Measurements from ENCODE around the gene CHCHD1. TPM values are rescaled to one million over a fixed set of nuclear protein-coding genes. Genes with fewer than 3 reads are reported as not detected.

Gene CHCHD1
- total RNA-seq (2014; rRNA removed) (199 and 238 TPM in 2 replicates), Bru-seq, nascent RNA (percentile 98 among the genes with signal in this experiment), BruChase-seq, experiment 1, labeled RNA remaining after a 6-hour chase (percentile 99 among the genes with signal in this experiment), BruChase-seq, experiment 2, labeled RNA remaining after a 2-hour chase (percentile 98 among the genes with signal in this experiment)
- long read RNA-seq, transcript CHCHD1-201 (3 exons, 835 nt) = major isoform, 104 of 142 reads
- long read RNA-seq, partial matches to known transcripts = 13 of 142 reads
- long read RNA-seq, other reads (novel, unspliced or antisense) = 22 of 142 reads

GRCh38 chr10:73781879-73782748, at the start of gene CHCHD1:
TSS of gene CHCHD1 (plus strand) at chr10:73782048. CDS start at chr10:73782076, 28 bp downstream.
- Histone ChIP-seq H3K79me2 (ENCODE audit: low read length) (peaks cover 91% of the 10 kb centered on the region), H3K27me3 (ENCODE audit: low read length) (no peaks in the 10 kb centered on the region), H3K4me3 (ENCODE audit: low read length) (peak within 1 kb of the TSS; percentile 66), H3K9ac (ENCODE audit: low read length) (peak within 1 kb of the TSS; percentile 81), H4K20me1 (ENCODE audit: low read length) (0 out of 2 replicates have a peak, but pooled peaks cover 12% of the 10 kb centered on the region), H3K9me3 (ENCODE audit: low read length) (no peaks in the 10 kb centered on the region), H2AFZ (ENCODE audit: low read length) (peak within 1 kb of the TSS; percentile 78), H3K27ac (ENCODE audit: low read length) (peak within 1 kb of the TSS; percentile 42), H3F3A (ENCODE audit: low read length, unreplicated experiment) (peaks cover 14% of the 10 kb centered on the region), H3K4me2 (ENCODE audit: low read length) (peak within 1 kb of the TSS; percentile 86), H3K4me1 (ENCODE audit: insufficient read depth, low read length) (peaks cover 42% of the 10 kb centered on the region), H3K36me3 (ENCODE audit: low read depth, low read length) (peaks cover 15% of the 10 kb centered on the region), H3K9me2 (replicated peaks; ENCODE audit: low read length) (no peaks in the 10 kb centered on the region)
- POLR2A ChIA-PET (ENCODE audit: unreplicated experiment) = interaction anchor here (0.6 to 1.7 kb wide), 10 partner anchors 9 to 205 kb away, joined by 3 to 13 read pairs (median 4); a partner anchor contains a TSS
- intact Hi-C loops (cut with micrococcal nuclease) = loop anchor here (1.0 kb wide), 1 partner anchor 9 kb away; no protein-coding TSS in a partner anchor
- no peak for TF ChIP-seq EZH2 (IDR thresholded peaks at IDR 0.05; ENCODE audit: low read length, unreplicated experiment)
- TF ChIP-seq CTCF (conservative IDR thresholded peaks at IDR 0.05; ENCODE audit: low read depth, low read length) = no peak
- TF ChIP-seq EZH2phosphoT487 (IDR thresholded peaks at IDR 0.05; ENCODE audit: borderline replicate concordance, low read length) = no peak
- CTCF ChIA-PET = interaction anchor here (1.1 to 2.5 kb wide), 3 partner anchors 35 to 97 kb away, joined by 3 to 10 read pairs (median 9); no protein-coding TSS in a partner anchor
- ATAC-seq = peak; percentile 57
- peak; percentile 100 for DNase-seq
- TSS peak; percentile 32 for BruUV-seq (replicated peaks)

- Histone ChIP-seq H3K4me2 (ENCODE audit: low read length) (no peak overlapping the region), H3K9ac (ENCODE audit: low read length) (no peak overlapping the region), H3K9me2 (replicated peaks; ENCODE audit: low read length) (no peaks in the 10 kb centered on the region), H3K4me1 (ENCODE audit: insufficient read depth, low read length) (peaks cover 9% of the 10 kb centered on the region), H4K20me1 (ENCODE audit: low read length) (no peaks in the 10 kb centered on the region), H3K9me3 (ENCODE audit: low read length) (no peaks in the 10 kb centered on the region), H3K27ac (ENCODE audit: low read length) (no peak overlapping the region), H3F3A (ENCODE audit: low read length, unreplicated experiment) (peaks cover 10% of the 10 kb centered on the region), H3K79me2 (ENCODE audit: low read length) (peaks cover 63% of the 10 kb centered on the region), H2AFZ (ENCODE audit: low read length) (no peak overlapping the region), H3K27me3 (ENCODE audit: low read length) (no peaks in the 10 kb centered on the region), H3K4me3 (ENCODE audit: low read length) (no peak overlapping the region), H3K36me3 (ENCODE audit: low read depth, low read length) (peaks cover 18% of the 10 kb centered on the region)
- no TSS peak for BruUV-seq (replicated peaks)
- no peak for DNase-seq
- TF ChIP-seq EZH2 (IDR thresholded peaks at IDR 0.05; ENCODE audit: low read length, unreplicated experiment) = no peak
- no peak for TF ChIP-seq CTCF (conservative IDR thresholded peaks at IDR 0.05; ENCODE audit: low read depth, low read length)
- no peak for TF ChIP-seq EZH2phosphoT487 (IDR thresholded peaks at IDR 0.05; ENCODE audit: borderline replicate concordance, low read length)
- ChIA-PET POLR2A (ENCODE audit: unreplicated experiment) (interaction anchor here (0.6 to 1.0 kb wide), 3 partner anchors 13 to 42 kb away, joined by 3 to 4 read pairs (median 4); no protein-coding TSS in a partner anchor), CTCF (no interaction called here)
- ATAC-seq = no peak
- intact Hi-C loops (cut with micrococcal nuclease) = no loop called here
These were observed 49.4 kb upstream of the CHCHD1 start for GRCh38 chr10:73732426-73732825.

Data from PC-3 (cell line).